GM18508 (cell line): Measurements from ENCODE around the gene SGCE.

ENCODE experiments used
- ATAC-seq: cut with Tn5 transposase; IDR thresholded peaks from one replicate; pipeline ENCODE4 v1.9.1; 2021; ENCODE audit warnings: moderate number of reproducible peaks; ENCODE audit not compliant: insufficient read depth, unreplicated experiment

The SGCE gene

GRCh38 chr7:94632338-94633013 is 23.5 kb downstream of the SGCE start:
- no peak for ATAC-seq

GRCh38 chr7:94630855-94631254 is 25.1 kb downstream of the SGCE start:
- ATAC-seq = no peak

- ATAC-seq = no peak
Observed at GRCh38 chr7:94623820-94624219, 32.1 kb downstream of the SGCE start.

GRCh38 chr7:94621120-94621519 is 34.8 kb downstream of the SGCE start:
- ATAC-seq = no peak

- peak; percentile 98 for ATAC-seq
Observed at GRCh38 chr7:94620703-94621118, 35.2 kb downstream of the SGCE start.

- no peak for ATAC-seq
Observed at GRCh38 chr7:94618126-94618525, 37.8 kb downstream of the SGCE start.

GRCh38 chr7:94616855-94617254 is 39.1 kb downstream of the SGCE start:
- ATAC-seq = no peak

GRCh38 chr7:94615666-94616065 is 40.3 kb downstream of the SGCE start:
- ATAC-seq = no peak

GRCh38 chr7:94612661-94613060 is 43.3 kb downstream of the SGCE start:
- ATAC-seq = no peak

GRCh38 chr7:94612253-94612652 is 43.7 kb downstream of the SGCE start:
- no peak for ATAC-seq

- no peak for ATAC-seq
Observed at GRCh38 chr7:94609561-94609960, 46.4 kb downstream of the SGCE start.

- ATAC-seq = peak; percentile 52
Observed at GRCh38 chr7:94605031-94605430, 50.9 kb downstream of the SGCE start.

GRCh38 chr7:94602181-94602580 is 53.8 kb downstream of the SGCE start:
- no peak for ATAC-seq

GRCh38 chr7:94600267-94600666 is 55.7 kb downstream of the SGCE start:
- no peak for ATAC-seq

GRCh38 chr7:94595717-94596116 is 60.2 kb downstream of the SGCE start:
- ATAC-seq = no peak

GRCh38 chr7:94594882-94595281 is 61.1 kb downstream of the SGCE start:
- no peak for ATAC-seq

GRCh38 chr7:94591176-94591575 is 64.8 kb downstream of the SGCE start:
- ATAC-seq = no peak

GRCh38 chr7:94590526-94591162 is 65.3 kb downstream of the SGCE start:
- ATAC-seq = no peak

GRCh38 chr7:94588075-94588474 is 67.9 kb downstream of the SGCE start:
- no peak for ATAC-seq

- ATAC-seq = no peak
Observed at GRCh38 chr7:94584113-94584512, 71.8 kb downstream of the SGCE start.

- ATAC-seq = no peak
Observed at GRCh38 chr7:94580601-94581000, 75.3 kb downstream of the SGCE start.

- no peak for ATAC-seq
Observed at GRCh38 chr7:94579470-94579869, 76.5 kb downstream of the SGCE start.
